Mucosa of gallbladder (tissue), 1 donor: Measurements from ENCODE around the gene MTNR1A. TPM values are rescaled to one million over a fixed set of nuclear protein-coding genes. Genes with fewer than 3 reads are reported as not detected.
A peak's percentile ranks its signal among the peaks of the same experiment; 100 is the strongest.
"Not testable (repeated sequence)": the region's sequence is repeated elsewhere in the genome, so short reads cannot be mapped to it uniquely, and the experiment has no call there.

ENCODE experiments used
- DNase-seq: peaks from one replicate; pipeline ENCODE4 v3.0.0-alpha.2; 2020; ENCODE audit warnings: low spot score
- total RNA-seq: library from RNA; stranded (reverse); gene quantifications from one replicate; pipeline ENCODE4 v1.2.1, GENCODE V29; 2021
- donor health status: DM: no; HTN: no; CAD: no.

MTNR1A gene
- total RNA-seq, 1 donor from 2014 or later, result not detected

- DNase-seq, result no peak
Observed at GRCh38 chr4:186563761-186564160, 8.4 kb upstream of the MTNR1A start.

GRCh38 chr4:186561748-186562147, 6.4 kb upstream of the MTNR1A start:
- DNase-seq, result no peak

- no peak for DNase-seq
Observed at GRCh38 chr4:186560647-186561046, 5.3 kb upstream of the MTNR1A start.

GRCh38 chr4:186557486-186557885, 2.1 kb upstream of the MTNR1A start:
- no peak for DNase-seq

- DNase-seq, result no peak
Observed at GRCh38 chr4:186557061-186557460, 1.7 kb upstream of the MTNR1A start.

- peak; percentile 40 for DNase-seq
Observed at GRCh38 chr4:186554539-186554913, 841 bp downstream of the MTNR1A start.

GRCh38 chr4:186553717-186554116, 1.6 kb downstream of the MTNR1A start:
- DNase-seq, result no peak

GRCh38 chr4:186551849-186552248, 3.5 kb downstream of the MTNR1A start:
- DNase-seq, result no peak

GRCh38 chr4:186545436-186545835, 9.9 kb downstream of the MTNR1A start:
- no peak for DNase-seq

- no peak for DNase-seq
Observed at GRCh38 chr4:186543206-186543605, 12.2 kb downstream of the MTNR1A start.

- no peak for DNase-seq
Observed at GRCh38 chr4:186541801-186542200, 13.6 kb downstream of the MTNR1A start.

- no peak for DNase-seq
Observed at GRCh38 chr4:186537843-186538521, 17.4 kb downstream of the MTNR1A start.

- no peak for DNase-seq
Observed at GRCh38 chr4:186536285-186536684, 19.1 kb downstream of the MTNR1A start.

- DNase-seq, result no peak
Observed at GRCh38 chr4:186534056-186534455, 21.3 kb downstream of the MTNR1A start.

- DNase-seq, result not testable (repeated sequence)
Observed at GRCh38 chr4:186523927-186524326, 31.4 kb downstream of the MTNR1A start.

- DNase-seq, result no peak
Observed at GRCh38 chr4:186516287-186516686, 39.1 kb downstream of the MTNR1A start.

- DNase-seq, result no peak
Observed at GRCh38 chr4:186514271-186514950, 41.0 kb downstream of the MTNR1A start.

GRCh38 chr4:186504771-186505170, 50.6 kb downstream of the MTNR1A start:
- not testable (repeated sequence) for DNase-seq

GRCh38 chr4:186502231-186502630, 53.1 kb downstream of the MTNR1A start:
- DNase-seq, result no peak

- DNase-seq, result no peak
Observed at GRCh38 chr4:186501554-186501953, 53.8 kb downstream of the MTNR1A start.

GRCh38 chr4:186500721-186501304, 54.6 kb downstream of the MTNR1A start:
- peak; percentile 17 for DNase-seq

- DNase-seq, result no peak
Observed at GRCh38 chr4:186499467-186499866, 55.9 kb downstream of the MTNR1A start.

- no peak for DNase-seq
Observed at GRCh38 chr4:186497043-186497442, 58.3 kb downstream of the MTNR1A start.
